GM21723 (cell line): ENCODE results near the gene MYDGF.
A peak's percentile ranks its signal among the peaks of the same experiment; 100 is the strongest.
"Not testable (repeated sequence)": the region's sequence is repeated elsewhere in the genome, so short reads cannot be mapped to it uniquely, and the experiment has no call there.

Source experiments
- ATAC-seq: cut with Tn5 transposase; IDR thresholded peaks from one replicate; pipeline ENCODE4 v1.9.1; 2021; ENCODE audit warnings: mild to moderate bottlenecking, moderate library complexity; ENCODE audit not compliant: unreplicated experiment

The MYDGF gene

GRCh38 chr19:4669723-4670480 is at the start of gene MYDGF:
TSS of gene MYDGF (minus strand) at chr19:4670342. CDS start at chr19:4670334, 8 bp downstream.
- ATAC-seq, result peak; percentile 82

- ATAC-seq, result no peak
These were observed 49.3 kb upstream of the MYDGF start for GRCh38 chr19:4719499-4719866.

GRCh38 chr19:4717966-4718701 is 48.0 kb upstream of the MYDGF start:
- no peak for ATAC-seq

GRCh38 chr19:4717191-4717965 is 47.2 kb upstream of the MYDGF start:
- ATAC-seq, result no peak

DNA sequence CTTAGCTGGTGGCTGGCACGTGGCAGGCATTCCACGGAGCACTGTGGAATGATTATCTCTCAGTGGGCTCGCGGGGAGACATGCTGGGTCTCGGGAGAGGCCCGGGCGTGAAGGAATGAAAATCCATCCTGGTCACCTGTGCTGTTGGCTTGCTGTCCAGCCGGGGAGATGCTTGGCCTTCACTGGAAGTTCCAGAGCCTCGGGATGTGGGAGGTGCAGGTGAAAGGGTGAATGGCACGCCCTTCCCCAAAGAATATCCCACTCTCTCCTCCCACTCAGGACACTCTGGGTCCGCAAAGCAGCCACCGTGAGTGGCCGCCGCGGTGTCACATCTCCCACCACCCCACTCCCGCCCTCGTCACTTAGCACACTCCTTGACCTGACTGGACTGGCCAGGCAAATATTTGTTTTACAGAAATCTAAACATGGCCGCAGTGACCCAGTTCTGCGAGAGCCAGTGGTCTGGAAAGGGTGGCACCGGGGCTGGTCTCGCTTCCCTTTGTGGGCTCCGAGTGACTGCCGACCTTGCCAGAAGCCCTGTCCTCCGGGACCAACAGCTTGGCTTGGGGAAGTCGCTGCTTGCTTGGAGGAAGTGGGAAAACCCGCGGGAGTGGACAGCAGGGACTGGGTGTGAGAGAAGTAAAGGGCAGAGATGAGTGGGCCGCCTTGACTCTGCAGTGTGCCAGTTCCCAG is 45.5 kb upstream of the MYDGF start:
- no peak for ATAC-seq

DNA sequence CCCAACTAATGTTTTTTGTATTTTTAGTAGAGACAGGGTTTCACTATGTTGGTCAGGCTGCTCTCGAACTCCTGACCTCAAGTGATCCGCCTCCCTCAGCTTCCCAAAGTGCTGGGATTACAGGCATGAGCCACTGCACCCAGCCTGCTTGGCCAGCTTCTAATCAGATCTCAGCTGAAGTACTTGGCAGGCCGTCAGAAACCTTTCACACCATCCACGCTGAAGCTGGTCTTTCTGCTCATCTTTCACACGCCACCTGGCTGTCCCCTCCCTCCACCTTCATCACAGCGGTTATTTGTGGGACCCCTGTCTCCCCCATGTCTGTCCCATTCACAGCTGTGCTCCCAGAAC is 45.0 kb upstream of the MYDGF start:
- ATAC-seq, result not testable (repeated sequence)

GRCh38 chr19:4714016-4714415 is 43.9 kb upstream of the MYDGF start:
- no peak for ATAC-seq

GRCh38 chr19:4713384-4713951 is 43.3 kb upstream of the MYDGF start:
- no peak for ATAC-seq

DNA sequence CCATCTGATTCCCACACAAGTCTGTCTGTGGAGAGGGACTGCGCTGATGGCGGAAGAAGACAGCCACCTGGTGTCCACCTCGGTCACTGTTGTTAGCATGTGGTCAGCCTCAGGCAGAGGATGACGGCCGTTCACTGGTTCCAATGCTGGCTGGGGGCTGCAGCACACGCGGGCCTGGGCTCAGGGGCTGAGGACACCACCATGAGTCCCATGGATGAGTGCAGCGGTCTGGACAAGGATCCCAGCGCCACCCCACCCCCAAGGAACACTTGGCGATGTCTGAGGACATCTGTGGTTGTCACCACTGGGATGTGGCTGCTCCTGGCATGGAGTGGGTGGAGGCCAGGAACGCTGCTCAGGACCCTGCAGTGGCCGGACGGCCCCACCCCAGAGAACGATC is 42.6 kb upstream of the MYDGF start:
- ATAC-seq, result no peak

DNA sequence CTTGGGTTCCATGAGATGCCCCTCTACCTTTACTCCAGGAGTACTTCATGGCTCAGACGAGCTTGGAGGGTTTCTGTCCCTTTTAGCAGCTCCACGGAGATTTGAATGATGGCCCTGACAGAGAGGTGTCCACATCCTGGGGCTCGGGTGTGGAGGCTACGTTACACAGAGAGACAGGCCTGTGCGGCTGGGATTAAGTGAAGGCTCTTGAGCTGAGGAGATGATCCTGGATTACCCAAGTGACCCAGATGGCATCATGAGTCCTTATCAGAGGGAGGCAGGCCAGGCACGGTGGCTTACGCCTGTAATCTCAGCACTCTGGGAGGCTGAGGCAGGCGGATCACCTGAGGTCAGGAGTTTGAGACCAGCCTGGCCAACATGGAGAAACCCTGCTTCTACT is 41.1 kb upstream of the MYDGF start:
- ATAC-seq, result no peak

GRCh38 chr19:4710281-4710600 is 40.1 kb upstream of the MYDGF start:
- no peak for ATAC-seq

GRCh38 chr19:4709440-4710280 is 39.5 kb upstream of the MYDGF start:
- ATAC-seq, result no peak

- no peak for ATAC-seq
These were observed 38.0 kb upstream of the MYDGF start for GRCh38 chr19:4707956-4708650.

DNA sequence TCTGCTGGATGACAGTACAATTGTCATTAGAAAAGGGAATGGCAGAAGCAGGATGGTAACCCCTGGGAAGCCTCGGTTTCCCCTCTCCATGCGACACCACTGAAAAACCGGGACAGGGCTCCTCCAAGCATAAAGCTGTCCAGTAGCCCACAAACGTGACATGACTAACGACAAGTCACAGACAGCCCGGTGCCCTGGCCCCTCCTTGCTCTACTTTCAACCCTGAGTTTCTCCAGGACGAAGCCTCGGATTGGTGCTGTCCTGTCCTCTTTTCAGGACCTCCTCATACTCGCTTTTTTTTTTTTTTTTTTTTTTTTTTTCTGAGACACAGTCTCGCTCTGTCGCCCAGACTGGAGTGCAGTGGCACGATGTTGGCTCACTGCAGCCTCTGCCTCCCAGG is 37.2 kb upstream of the MYDGF start:
- ATAC-seq, result no peak

DNA sequence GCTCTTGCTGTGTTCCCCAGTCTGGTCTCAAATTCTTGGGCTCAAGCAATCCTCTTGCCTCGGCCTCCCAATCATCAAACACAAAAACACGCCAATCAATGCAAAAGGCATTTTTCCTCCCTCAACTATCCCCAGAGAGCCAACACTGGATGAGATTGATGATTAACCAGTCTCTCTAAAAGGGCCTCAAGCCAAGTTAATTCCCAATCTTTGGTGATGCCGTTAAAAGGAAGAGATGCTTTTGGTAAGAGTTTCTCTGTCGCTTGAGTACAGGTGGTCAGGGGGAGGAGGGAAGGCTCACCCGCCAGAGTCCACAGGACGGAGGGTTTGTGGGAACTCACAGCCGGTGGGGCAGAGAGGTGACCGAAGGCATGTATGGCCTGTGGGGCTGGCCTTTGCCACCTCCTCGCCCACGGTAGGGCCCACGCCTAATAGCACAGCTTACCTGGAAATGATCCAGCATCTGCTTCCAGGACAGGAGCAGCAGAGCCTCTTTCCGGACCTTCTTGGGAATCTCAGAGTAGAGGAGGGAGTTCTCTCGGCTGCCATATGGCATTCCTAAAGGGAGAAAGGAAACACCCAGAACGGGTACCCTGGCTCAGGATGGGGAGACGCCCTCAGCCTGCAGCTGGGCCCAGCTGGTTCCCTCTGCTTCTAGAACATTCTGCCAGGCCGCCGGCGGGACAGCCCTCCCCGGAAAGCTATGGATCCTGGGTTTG is 35.4 kb upstream of the MYDGF start:
- no peak for ATAC-seq

- no peak for ATAC-seq
These were observed 34.2 kb upstream of the MYDGF start for GRCh38 chr19:4704317-4704673.

DNA sequence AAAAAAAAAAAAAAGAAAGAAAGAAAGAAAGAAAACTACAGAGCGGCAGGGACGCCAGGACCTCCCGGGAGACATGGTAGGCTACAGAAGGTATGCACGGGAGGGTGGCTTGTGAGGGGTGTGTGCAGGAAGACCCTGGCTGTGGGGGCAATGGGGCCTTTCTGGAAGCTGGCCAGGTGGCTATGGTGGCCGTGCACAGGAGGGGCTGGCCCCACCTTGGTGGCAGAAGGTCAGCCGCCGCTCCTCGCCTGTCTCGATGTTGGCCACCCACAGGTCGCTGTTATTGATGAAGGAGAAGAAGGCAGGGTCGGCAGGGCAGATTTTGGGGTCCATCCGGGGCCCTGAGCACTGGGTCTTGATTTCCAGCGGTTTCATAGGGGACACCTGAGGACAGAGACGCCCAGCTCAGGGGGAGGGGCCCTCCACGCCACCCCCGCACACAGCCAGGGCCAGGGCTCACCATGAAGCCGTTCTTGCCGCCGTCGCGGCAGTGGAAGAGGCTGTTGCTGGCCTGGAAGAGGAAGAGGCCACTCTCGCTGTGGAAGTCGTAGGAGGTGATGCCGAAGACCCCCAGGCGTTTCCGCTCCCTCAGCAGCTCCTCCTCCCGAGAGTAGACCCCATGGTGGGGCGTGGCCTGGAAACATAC is 33.7 kb upstream of the MYDGF start:
- no peak for ATAC-seq

GRCh38 chr19:4702764-4703163 is 32.6 kb upstream of the MYDGF start:
- ATAC-seq, result no peak
